Loucy (cell line): ENCODE results near the gene EIF4G3.

Experiments used
- H2AFZ ChIP-seq: fragments of 200-600 bp; sonication (generic); 2 replicates; pipeline ENCODE4 v1.6.0; 2016; ENCODE audit warnings: antibody characterized with exemption, mild to moderate bottlenecking, low read length, moderate library complexity
- H3F3A ChIP-seq: fragments of 200-600 bp; 2 replicates; pipeline ENCODE4 v1.6.0; 2016; ENCODE audit warnings: antibody characterized with exemption, low read depth, mild to moderate bottlenecking
- H3K27me3 ChIP-seq: fragments of 200-600 bp; sonication (generic); 2 replicates; pipeline ENCODE4 v1.6.1; 2014; ENCODE audit warnings: low read length, mild to moderate bottlenecking; ENCODE audit not compliant: insufficient read depth, poor library complexity, severe bottlenecking
- H3K36me3 ChIP-seq: fragments of 200-600 bp; sonication (generic); 2 replicates; pipeline ENCODE4 v1.6.1; 2016; ENCODE audit warnings: low read length; ENCODE audit not compliant: insufficient read depth
- H3K4me1 ChIP-seq: fragments of 200-600 bp; sonication (generic); 2 replicates; pipeline ENCODE4 v1.5.1; 2014; ENCODE audit warnings: low read length, mild to moderate bottlenecking; ENCODE audit not compliant: insufficient read depth, poor library complexity, severe bottlenecking
- H3K4me2 ChIP-seq: fragments of 200-600 bp; sonication (generic); 2 replicates; pipeline ENCODE4 v1.6.0; 2014; ENCODE audit warnings: antibody characterized with exemption, low read length, low read depth, mild to moderate bottlenecking; ENCODE audit not compliant: poor library complexity, severe bottlenecking
- H3K4me3 ChIP-seq: fragments of 200-600 bp; sonication (generic); 2 replicates; pipeline ENCODE4 v1.5.1; 2014; ENCODE audit warnings: low read length, mild to moderate bottlenecking, mixed read lengths; ENCODE audit not compliant: poor library complexity, severe bottlenecking
- H3K79me2 ChIP-seq: fragments of 200-600 bp; sonication (generic); 2 replicates; pipeline ENCODE4 v1.6.1; 2014; ENCODE audit warnings: low read length; ENCODE audit not compliant: insufficient read depth
- H3K9ac ChIP-seq: fragments of 200-600 bp; sonication (generic); 2 replicates; pipeline ENCODE4 v1.6.0; 2014; ENCODE audit warnings: mild to moderate bottlenecking, low read depth, low read length, moderate library complexity; ENCODE audit not compliant: poor library complexity, severe bottlenecking
- H3K9me2 ChIP-seq: fragments of 200-600 bp; sonication (generic); replicated peaks from 2 replicates; pipeline ENCODE4 v1.6.1; 2016; ENCODE audit warnings: low read depth, low read length, mixed read lengths
- H3K9me3 ChIP-seq: fragments of 200-600 bp; sonication (generic); 2 replicates; pipeline ENCODE4 v1.6.1; 2014; ENCODE audit warnings: mild to moderate bottlenecking, antibody characterized with exemption, low read length, low read depth; ENCODE audit not compliant: insufficient read depth
- H4K20me1 ChIP-seq: fragments of 200-600 bp; sonication (generic); 2 replicates; pipeline ENCODE4 v1.6.0; 2014; ENCODE audit warnings: antibody characterized with exemption, low read length, mild to moderate bottlenecking; ENCODE audit not compliant: insufficient read depth, poor library complexity, severe bottlenecking
- CTCF ChIP-seq: fragments of 200-600 bp; sonication (generic); conservative IDR thresholded peaks from 2 replicates; pipeline ENCODE4 v1.5.1; 2014; ENCODE audit warnings: mild to moderate bottlenecking, antibody characterized with exemption, low read length
- EZH2phosphoT487 ChIP-seq: fragments of 200-600 bp; IDR thresholded peaks from 2 replicates; pipeline ENCODE4 v1.6.1; 2018; ENCODE audit warnings: antibody characterized with exemption, mild to moderate bottlenecking, moderate library complexity, borderline replicate concordance

Gene EIF4G3

GRCh38 chr1:21162740-21163464 is 13.8 kb downstream of the EIF4G3 start:
- Histone ChIP-seq H3K9ac (no peak overlapping the region), H3K27me3 (no peaks in the 10 kb centered on the region), H2AFZ (no peak overlapping the region), H3K36me3 (peaks cover 6% of the 10 kb centered on the region; the same call in 1 of the 2 replicates), H3K9me2 (no peaks in the 10 kb centered on the region), H4K20me1 (peaks cover 23% of the 10 kb centered on the region), H3K9me3 (no peaks in the 10 kb centered on the region), H3K4me1 (peaks cover 11% of the 10 kb centered on the region), H3K79me2 (peaks cover 80% of the 10 kb centered on the region), H3K4me3 (no peak overlapping the region), H3K4me2 (no peak overlapping the region), H3F3A (no peaks in the 10 kb centered on the region)
- no peak for TF ChIP-seq CTCF
- TF ChIP-seq EZH2phosphoT487: no peak

GRCh38 chr1:21161842-21162241 is 14.9 kb downstream of the EIF4G3 start:
- Histone ChIP-seq H3K9me3 (no peaks in the 10 kb centered on the region), H3K36me3 (peaks cover 7% of the 10 kb centered on the region; the same call in 1 of the 2 replicates), H3K9ac (no peak overlapping the region), H3K79me2 (peaks cover 78% of the 10 kb centered on the region), H3K27me3 (no peaks in the 10 kb centered on the region), H3K4me1 (peaks cover 20% of the 10 kb centered on the region), H4K20me1 (peaks cover 24% of the 10 kb centered on the region), H3F3A (no peaks in the 10 kb centered on the region), H3K4me2 (no peak overlapping the region), H2AFZ (no peak overlapping the region), H3K9me2 (no peaks in the 10 kb centered on the region), H3K4me3 (no peak overlapping the region)
- TF ChIP-seq CTCF (no peak), EZH2phosphoT487 (no peak)

GRCh38 chr1:21160263-21160796 is 16.4 kb downstream of the EIF4G3 start:
- Histone ChIP-seq H2AFZ (no peak overlapping the region), H3K9me3 (no peaks in the 10 kb centered on the region), H3K4me2 (no peak overlapping the region), H3F3A (no peaks in the 10 kb centered on the region), H3K79me2 (peaks cover 78% of the 10 kb centered on the region), H4K20me1 (peaks cover 24% of the 10 kb centered on the region), H3K4me3 (no peak overlapping the region), H3K9me2 (no peaks in the 10 kb centered on the region), H3K4me1 (peaks cover 23% of the 10 kb centered on the region), H3K36me3 (peaks cover 7% of the 10 kb centered on the region; the same call in 1 of the 2 replicates), H3K9ac (no peak overlapping the region), H3K27me3 (no peaks in the 10 kb centered on the region)
- TF ChIP-seq CTCF (no peak), EZH2phosphoT487 (no peak)
